NCI-H2227 (cell line): Measurements from ENCODE around the gene GRM7.

Experiments
- DNase-seq: peaks from one replicate; lab custom pipeline; 2025; ENCODE audit not compliant: unreplicated experiment; lab: John Stamatoyannopoulos, UW

GRM7 gene

GRCh38 chr3:7630925-7631324 lies 770.0 kb downstream of the GRM7 start:
- DNase-seq, result no peak

GRCh38 chr3:7632305-7632704 lies 771.4 kb downstream of the GRM7 start:
- DNase-seq, result no peak

GRCh38 chr3:7637694-7638093 lies 776.8 kb downstream of the GRM7 start:
- no peak for DNase-seq

- DNase-seq, result no peak
Observed at GRCh38 chr3:7638103-7638502, 777.2 kb downstream of the GRM7 start.

GRCh38 chr3:7640787-7641186 lies 779.9 kb downstream of the GRM7 start:
- no peak for DNase-seq

GRCh38 chr3:7646851-7647250 lies 785.9 kb downstream of the GRM7 start:
- no peak for DNase-seq

- DNase-seq, result no peak
Observed at GRCh38 chr3:7650466-7650865, 789.6 kb downstream of the GRM7 start.

- no peak for DNase-seq
Observed at GRCh38 chr3:7651274-7651673, 790.4 kb downstream of the GRM7 start.

GRCh38 chr3:7657214-7658112 lies 796.5 kb downstream of the GRM7 start:
- no peak for DNase-seq

- DNase-seq, result no peak
Observed at GRCh38 chr3:7658294-7658693, 797.4 kb downstream of the GRM7 start.

GRCh38 chr3:7659079-7659478 lies 798.2 kb downstream of the GRM7 start:
- no peak for DNase-seq

- DNase-seq, result no peak
Observed at GRCh38 chr3:7663771-7664170, 802.9 kb downstream of the GRM7 start.

GRCh38 chr3:7667774-7668173 lies 806.9 kb downstream of the GRM7 start:
- peak; percentile 72 for DNase-seq

GRCh38 chr3:7669641-7670040 lies 808.7 kb downstream of the GRM7 start:
- DNase-seq, result no peak

- no peak for DNase-seq
Observed at GRCh38 chr3:7678521-7678920, 817.6 kb downstream of the GRM7 start.

- no peak for DNase-seq
Observed at GRCh38 chr3:7682822-7683229, 821.9 kb downstream of the GRM7 start.

GRCh38 chr3:7683426-7683825 lies 822.5 kb downstream of the GRM7 start:
- DNase-seq, result no peak

- DNase-seq, result no peak
Observed at GRCh38 chr3:7684182-7684715, 823.3 kb downstream of the GRM7 start.

GRCh38 chr3:7687428-7688147 lies 826.7 kb downstream of the GRM7 start:
- no peak for DNase-seq

GRCh38 chr3:7692866-7693265 lies 832.0 kb downstream of the GRM7 start:
- no peak for DNase-seq

- no peak for DNase-seq
Observed at GRCh38 chr3:7693976-7694375, 833.1 kb downstream of the GRM7 start.

- peak; percentile 22 for DNase-seq
Observed at GRCh38 chr3:7695049-7695448, 834.1 kb downstream of the GRM7 start.
